ENCODE measurements around the gene TSPAN3.

Gene TSPAN3

GRCh38 chr15:77070495-77071304, at the start of gene TSPAN3:
Gene TSPAN3 (minus strand): TSS chr15:77071109. CDS start chr15:77070954, 155 bp downstream.
- peak; percentile 97 for DNase-seq (ENCODE audit: low spot score)

GRCh38 chr15:77120576-77120975, 49.7 kb upstream of the TSPAN3 start:
- no peak for DNase-seq (ENCODE audit: low spot score)

GRCh38 chr15:77119446-77119845, 48.5 kb upstream of the TSPAN3 start:
- DNase-seq (ENCODE audit: low spot score), result no peak

GRCh38 chr15:77118882-77119321, 48.0 kb upstream of the TSPAN3 start:
- peak; percentile 88 for DNase-seq (ENCODE audit: low spot score)

DNA sequence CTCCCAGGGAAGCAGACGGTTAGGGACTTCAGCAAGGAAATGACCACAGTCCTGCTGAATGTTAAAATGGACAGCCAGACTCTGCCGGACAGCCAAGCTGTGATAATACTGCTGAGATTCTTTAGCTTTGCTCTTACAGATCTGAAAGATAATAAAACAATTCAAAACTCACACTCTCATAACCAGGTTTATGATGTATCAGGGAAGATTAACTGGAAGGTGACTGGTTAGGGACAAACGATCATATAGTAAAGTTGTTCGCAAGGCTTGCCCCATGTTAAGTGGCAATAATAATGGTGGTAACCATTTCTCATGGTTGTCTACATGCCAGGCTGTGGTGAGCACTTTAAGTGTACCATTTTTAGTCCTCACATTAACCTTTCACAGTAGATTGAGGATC, 44.3 kb upstream of the TSPAN3 start:
- DNase-seq (ENCODE audit: low spot score), result no peak

DNA sequence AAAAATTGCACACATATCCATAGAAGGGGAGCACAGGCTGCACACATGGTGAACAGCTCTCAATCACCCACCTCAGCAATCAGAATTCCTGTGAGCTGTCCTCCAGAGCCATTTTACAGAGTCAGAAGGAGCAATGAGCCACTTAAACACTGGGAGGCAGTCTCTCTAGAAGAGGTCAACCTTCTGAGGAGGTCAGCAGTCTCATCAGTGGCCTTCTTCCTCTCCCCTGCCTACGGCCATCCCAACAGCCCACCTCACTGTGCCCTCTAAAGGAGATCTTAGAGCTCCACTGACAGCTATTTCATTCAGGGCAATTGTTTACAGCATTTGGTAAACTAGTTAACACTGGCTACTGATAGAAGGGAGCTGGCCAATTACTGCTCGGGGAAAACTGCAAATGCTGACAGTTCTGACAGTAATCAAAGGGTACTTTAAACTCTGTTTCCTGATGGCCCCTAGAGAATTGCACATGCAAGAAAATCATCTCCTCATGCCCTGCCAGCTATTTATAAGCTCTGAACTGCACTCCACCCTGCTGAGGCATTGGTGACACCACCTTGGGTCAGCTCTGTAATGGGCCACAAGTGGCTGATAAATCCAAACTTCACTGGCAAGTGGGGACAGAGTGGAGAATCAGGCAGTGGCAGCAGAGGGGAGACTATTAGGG, 42.1 kb upstream of the TSPAN3 start:
- no peak for DNase-seq (ENCODE audit: low spot score)

DNA sequence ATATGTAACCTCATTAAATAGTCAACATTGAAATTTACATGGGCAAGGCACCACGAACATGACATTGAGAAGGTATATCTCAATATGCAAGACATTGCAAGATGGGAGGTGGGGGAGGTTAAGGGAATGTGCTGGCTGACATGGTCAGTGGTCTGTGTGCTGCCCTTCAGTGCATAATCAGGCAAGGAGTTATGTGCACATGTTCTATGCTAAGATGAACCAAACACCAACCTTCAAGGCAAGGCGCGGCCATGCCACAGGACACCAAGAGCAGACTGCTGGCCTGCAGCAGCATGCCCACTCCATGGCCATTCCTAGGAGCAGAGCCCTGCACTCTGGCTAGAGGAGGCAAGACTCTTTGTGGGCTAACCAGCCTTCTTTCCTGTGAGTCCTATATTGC, 40.9 kb upstream of the TSPAN3 start:
- DNase-seq (ENCODE audit: low spot score), result no peak

- DNase-seq (ENCODE audit: low spot score), result peak; percentile 59
Measured at GRCh38 chr15:77107531-77108355, 36.8 kb upstream of the TSPAN3 start.

DNA sequence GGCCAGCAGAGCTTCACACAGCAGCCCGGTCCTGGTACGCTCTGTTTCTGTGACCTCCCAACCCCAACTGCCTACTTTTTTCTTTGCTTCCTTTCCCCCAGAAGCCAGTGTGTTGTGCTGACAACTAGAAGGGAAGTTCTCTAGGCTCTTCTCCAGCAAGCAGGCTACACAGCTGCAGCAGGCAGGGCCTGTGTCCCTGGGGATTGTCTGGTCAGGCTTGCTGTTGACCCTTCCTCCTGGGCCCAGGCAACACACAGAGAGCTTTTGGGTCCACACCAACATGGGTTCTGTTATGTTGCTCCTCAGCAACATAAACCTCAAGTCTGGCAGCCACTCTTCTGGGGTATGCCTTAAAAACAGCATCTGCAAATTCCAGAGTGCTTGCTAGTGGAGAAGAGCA, 36.2 kb upstream of the TSPAN3 start:
- DNase-seq (ENCODE audit: low spot score), result no peak

DNA sequence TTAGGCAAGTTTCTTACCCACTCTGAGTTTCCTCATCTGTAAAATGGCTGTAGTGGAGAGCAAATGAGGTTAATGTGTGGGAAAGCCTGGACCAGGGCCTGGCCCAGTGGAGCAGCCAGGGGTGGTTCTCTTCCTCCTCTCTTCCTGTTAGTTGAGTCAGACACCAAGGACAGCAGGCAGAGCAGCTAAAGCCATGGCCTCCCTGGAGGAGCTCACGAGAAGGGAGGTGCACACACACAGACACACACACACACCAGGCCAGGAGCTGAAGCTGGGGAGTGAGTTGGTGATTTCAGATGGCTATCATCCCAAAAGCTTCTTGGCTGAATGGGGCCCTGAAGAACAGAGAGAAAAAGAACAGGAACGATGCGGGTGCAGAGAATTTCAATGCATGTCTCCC, 33.2 kb upstream of the TSPAN3 start:
- no peak for DNase-seq (ENCODE audit: low spot score)

DNA sequence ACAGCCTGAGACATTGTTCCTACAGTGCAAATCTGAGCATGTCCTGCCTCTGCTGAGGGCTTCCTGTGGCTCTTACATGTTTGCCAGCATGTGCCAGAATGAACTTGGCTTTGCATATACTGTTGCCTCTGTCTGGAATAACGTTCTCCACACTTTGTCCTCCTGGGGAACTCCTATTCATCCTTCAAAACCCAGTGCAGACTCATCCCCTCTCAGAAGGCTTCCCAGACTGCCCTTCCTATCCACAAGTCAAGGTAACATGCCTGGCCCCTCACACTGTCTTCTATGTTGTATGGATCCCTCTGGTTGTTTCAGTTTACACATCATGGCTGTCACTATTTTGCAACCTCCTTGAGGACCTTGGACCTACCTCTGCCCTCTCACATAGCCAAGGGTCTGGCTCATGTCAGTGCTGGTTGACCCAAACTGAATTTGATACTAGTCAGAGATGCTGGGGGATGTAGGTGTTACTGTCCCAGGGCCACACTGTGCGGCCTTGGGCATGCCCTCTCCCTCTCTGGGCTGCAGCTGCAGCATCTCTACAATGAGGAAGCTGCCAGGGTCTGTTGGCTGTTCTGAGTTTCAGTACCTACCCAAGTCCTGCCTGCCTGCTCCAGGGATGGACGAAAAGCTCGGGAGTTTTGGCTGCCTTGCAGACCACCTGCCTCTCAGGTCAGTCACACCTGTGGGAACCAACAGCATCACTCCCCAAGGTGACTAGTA, 29.0 kb upstream of the TSPAN3 start:
- no peak for DNase-seq (ENCODE audit: low spot score)

DNA sequence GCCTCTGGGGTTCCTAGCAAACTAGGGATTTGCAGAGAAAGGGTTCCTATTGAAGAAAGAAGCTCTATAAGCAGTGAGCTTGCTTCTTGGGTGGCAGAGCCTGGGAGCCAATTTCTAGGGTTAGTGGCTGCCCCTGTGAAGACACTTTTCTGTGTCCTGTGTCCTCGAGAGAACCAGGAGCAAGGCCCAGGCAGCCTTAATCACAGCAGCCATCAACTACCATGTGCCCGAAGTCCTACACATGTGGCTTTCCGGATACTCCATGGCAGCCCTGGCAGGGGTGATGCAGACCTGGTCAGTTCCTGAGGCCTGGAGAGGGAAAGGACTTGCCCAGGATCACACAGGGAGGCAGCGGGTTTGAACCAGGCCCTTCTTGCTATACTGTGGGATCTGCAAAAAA, 27.7 kb upstream of the TSPAN3 start:
- no peak for DNase-seq (ENCODE audit: low spot score)

DNA sequence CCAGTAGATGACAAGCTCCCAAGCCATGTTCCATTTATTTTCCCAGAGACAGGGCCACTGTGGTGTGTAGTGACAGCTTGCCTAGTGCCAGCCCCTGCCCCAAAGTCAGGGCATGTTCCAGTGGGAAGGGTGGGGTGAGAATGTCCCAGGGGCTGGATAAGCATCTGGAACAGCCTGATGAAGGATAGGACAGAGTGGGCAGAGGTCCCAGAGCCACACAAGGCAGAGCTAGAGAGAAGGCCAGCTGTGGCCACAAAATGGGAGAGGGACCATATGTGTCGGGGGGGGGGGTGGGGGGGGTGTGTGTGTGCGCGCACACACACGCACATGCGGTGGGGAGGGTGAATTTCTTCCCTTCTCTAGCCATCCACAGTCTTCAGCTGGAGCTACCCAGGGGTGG, 27.0 kb upstream of the TSPAN3 start:
- no peak for DNase-seq (ENCODE audit: low spot score)

GRCh38 chr15:77097248-77097721, 26.4 kb upstream of the TSPAN3 start:
- DNase-seq (ENCODE audit: low spot score), result no peak

DNA sequence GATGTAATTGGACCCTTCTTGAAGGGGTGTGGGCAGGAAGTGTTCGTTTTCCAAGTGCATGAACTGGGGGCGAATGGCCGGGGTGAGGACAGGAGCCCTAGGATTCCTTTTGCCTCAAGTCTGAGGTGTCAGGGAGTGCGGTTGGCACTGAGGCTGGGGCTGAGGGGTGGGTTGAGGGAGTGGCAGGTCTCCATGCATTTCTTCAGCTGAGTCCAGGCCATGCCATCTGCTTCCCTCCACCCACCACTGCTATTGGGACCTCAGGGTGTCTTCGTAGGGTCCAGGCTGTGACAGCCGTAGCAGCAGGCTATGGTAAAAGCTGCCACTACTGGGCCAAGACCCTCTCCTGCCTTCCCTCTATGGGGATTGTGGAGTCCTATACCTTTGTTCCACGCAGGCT, 25.6 kb upstream of the TSPAN3 start:
- DNase-seq (ENCODE audit: low spot score), result no peak

DNA sequence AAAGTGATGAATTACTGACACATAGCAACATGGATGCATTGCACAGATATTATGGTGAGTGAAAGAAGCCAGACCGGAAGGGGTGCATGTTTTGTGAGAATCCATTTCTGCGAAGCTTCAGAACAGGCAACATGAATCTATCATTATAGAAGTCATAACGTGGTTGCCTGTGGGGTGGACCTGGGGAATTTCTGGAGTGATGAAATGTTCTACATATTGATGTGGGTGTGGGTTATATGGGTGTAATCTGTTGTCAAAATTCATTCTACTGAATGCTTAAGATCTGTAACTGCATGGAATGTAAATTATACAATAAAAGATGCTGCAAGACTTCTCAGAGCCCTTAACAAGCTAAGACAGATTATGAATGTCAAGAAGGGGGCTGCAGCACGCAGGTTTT, 25.2 kb upstream of the TSPAN3 start:
- no peak for DNase-seq (ENCODE audit: low spot score)

DNA sequence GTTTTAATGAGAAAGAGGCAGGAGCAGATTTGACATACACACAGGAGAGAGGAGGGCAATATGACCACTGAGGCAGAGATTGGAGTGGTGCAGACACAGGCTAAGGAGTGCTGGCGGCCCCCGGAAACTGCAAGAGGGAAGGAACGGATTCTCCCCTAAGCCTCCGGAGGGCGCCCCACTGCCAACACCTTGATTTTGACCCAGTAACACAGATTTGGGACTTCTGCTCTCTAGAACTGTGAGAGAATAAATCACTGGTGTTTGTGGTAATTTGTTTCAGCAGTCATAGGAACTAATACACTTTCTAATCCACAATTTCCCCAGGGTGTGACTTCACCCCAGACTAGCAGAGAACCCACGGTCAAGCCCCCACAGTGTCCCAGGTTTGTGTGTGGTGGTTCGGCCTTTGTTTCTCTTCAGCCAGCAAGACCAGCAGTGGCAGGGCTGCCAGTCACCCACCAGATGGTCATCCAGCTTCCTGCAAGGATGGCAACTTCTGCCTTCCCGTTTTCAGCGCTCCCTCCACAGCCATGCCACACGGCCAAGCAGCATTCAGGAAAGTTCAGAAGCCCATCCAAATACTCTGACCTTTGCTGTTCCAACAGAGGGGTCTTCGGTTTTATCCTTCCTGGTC, 23.6 kb upstream of the TSPAN3 start:
- DNase-seq (ENCODE audit: low spot score), result no peak

- no peak for DNase-seq (ENCODE audit: low spot score)
Measured at GRCh38 chr15:77093436-77093835, 22.5 kb upstream of the TSPAN3 start.

DNA sequence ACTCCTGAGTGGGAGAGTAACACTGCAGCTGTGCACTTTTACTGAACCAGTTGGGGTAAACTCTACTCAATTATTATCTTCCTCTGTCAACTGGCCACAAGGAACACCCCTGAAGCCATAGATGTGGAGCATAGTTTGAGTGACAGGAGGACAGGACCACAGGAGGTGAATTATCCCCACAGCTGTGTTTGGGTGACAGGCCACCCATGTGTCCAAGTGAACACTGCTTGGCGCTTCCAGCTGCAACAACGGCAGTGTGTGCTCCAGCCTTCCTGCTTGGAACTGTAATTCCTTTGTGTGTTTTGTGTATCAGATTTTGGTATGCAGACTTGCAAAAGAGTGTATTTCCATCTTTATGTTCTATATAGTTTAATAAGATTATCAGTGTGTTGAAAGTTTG, 20.2 kb upstream of the TSPAN3 start:
- DNase-seq (ENCODE audit: low spot score), result no peak

DNA sequence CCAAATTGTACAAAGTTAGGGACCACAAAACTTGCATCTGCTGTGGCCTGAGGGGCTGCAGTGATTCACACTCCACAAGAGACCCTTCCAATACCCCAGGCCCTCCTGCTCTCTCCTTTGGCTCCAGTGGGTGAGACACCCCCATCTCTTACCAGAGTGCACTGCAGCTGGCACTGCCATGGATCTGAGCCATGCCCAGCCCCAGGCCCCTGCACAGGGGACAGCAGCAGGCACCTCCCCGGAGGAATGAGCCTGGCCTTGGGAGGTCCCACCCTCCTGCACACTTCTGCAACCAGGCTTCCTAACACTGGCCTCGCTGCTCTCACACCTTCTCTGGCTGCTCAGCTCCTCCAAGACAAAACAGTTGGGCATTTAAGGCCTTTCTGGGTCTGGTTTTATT, 16.3 kb upstream of the TSPAN3 start:
- DNase-seq (ENCODE audit: low spot score), result no peak

GRCh38 chr15:77085297-77085696, 14.4 kb upstream of the TSPAN3 start:
- no peak for DNase-seq (ENCODE audit: low spot score)
